HepG2 (cell line): ENCODE results near the gene RNF38. TPM values are rescaled to one million over a fixed set of nuclear protein-coding genes. Genes with fewer than 3 reads are reported as not detected.

Experiments used
- ATAC-seq: fragments of 200-7000 bp; cut with Tn5 transposase; 3 replicates; pipeline ENCODE4 v1.9.1; 2020; ENCODE audit warnings: mild to moderate bottlenecking, moderate library complexity
- BruUV-seq: library from RNA; stranded (reverse); fragments of 400-500 nt; replicated peaks from 2 replicates; lab custom pipeline; 2021; lab: Mats Ljungman, UMichigan
- CTCF ChIA-PET: fragments of 300-600 bp; formaldehyde crosslinking; extraction: SDS; loops from one replicate; lab custom pipeline; 2021; ENCODE audit warnings: low total read pairs, inconsistent platforms, low intra/inter-chr PET ratio; lab: Yijun Ruan, JAX
- POLR2A ChIA-PET: fragments of 350-600 bp; sonication (Branson Sonifier 250); formaldehyde crosslinking; loops from one replicate; lab custom pipeline; 2020; ENCODE audit warnings: antibody characterized with exemption, inconsistent platforms; lab: Yijun Ruan, JAX
- DNase-seq: peaks from one replicate; pipeline ENCODE4 v3.0.0-alpha.2; 2015; ENCODE audit warnings: low spot score
- FAIRE-seq: peaks from 3 replicates; lab custom pipeline; 2011; peaks lifted over from hg19 to GRCh38; lab: Jason Lieb, UNC
- H2AFZ ChIP-seq: one replicate; pipeline ENCODE4 v1.6.1; 2011; ENCODE audit warnings: low read length, inconsistent platforms
- H3K27ac ChIP-seq: fragments of 300-600 bp; 3 replicates; pipeline ENCODE4 v1.8.0; 2011; ENCODE audit warnings: mixed run types, mild to moderate bottlenecking, mixed read lengths, low read length, inconsistent platforms; ENCODE audit not compliant: insufficient read depth; ENCODE audit errors: extremely low read length
- H3K27me3 ChIP-seq, 2 experiments: fragments of 200-600 bp in 1 of 2; 2 replicates in 1 of 2; 3 replicates in 1 of 2; pipeline versions ENCODE4 v1.6.0 to v1.8.0; 2011; ENCODE audit warnings: low read length in 2 of 2, mild to moderate bottlenecking in 2 of 2, moderate library complexity in 2 of 2, inconsistent platforms in 1 of 2; ENCODE audit not compliant: insufficient read depth in 2 of 2, control insufficient read depth in 1 of 2
- H3K36me3 ChIP-seq, 2 experiments: fragments of 200-600 bp in 1 of 2; replicated peaks in 1 of 2; 2 replicates in 1 of 2; 3 replicates in 1 of 2; pipeline versions ENCODE4 v1.5.1 to v1.8.0; 2011; ENCODE audit warnings: low read length in 2 of 2, inconsistent platforms in 1 of 2; ENCODE audit not compliant: insufficient read depth in 2 of 2, control insufficient read depth in 1 of 2
- H3K4me1 ChIP-seq: 2 replicates; pipeline ENCODE4 v1.5.1; 2012; ENCODE audit warnings: low read length, inconsistent platforms; ENCODE audit not compliant: insufficient read depth
- H3K4me2 ChIP-seq: 2 replicates; pipeline ENCODE4 v1.6.0; 2011; ENCODE audit warnings: low read depth, low read length, inconsistent platforms
- H3K4me3 ChIP-seq, 3 experiments: fragments of 200-600 bp in 1 of 3; sonication (generic), shearing (Covaris generic) in 1 of 3; replicated peaks in 1 of 3; 2 replicates each; pipeline ENCODE4 v1.5.1; 2011 to 2016; ENCODE audit warnings: low read length in 3 of 3, inconsistent platforms in 2 of 3, low read depth in 2 of 3, mild to moderate bottlenecking in 2 of 3, control low read depth in 1 of 3, mixed read lengths in 1 of 3; ENCODE audit not compliant: insufficient read depth in 1 of 3
- H3K79me2 ChIP-seq: one replicate; pipeline ENCODE4 v1.6.1; 2011; ENCODE audit warnings: low read length, inconsistent platforms; ENCODE audit not compliant: insufficient read depth
- H3K9ac ChIP-seq: 2 replicates; pipeline ENCODE4 v1.6.0; 2011; ENCODE audit warnings: mild to moderate bottlenecking, low read depth, low read length, inconsistent platforms; ENCODE audit not compliant: insufficient read depth
- H3K9me3 ChIP-seq: 2 replicates; pipeline ENCODE4 v1.5.1; 2012; ENCODE audit warnings: mild to moderate bottlenecking, low read length
- H4K20me1 ChIP-seq: 2 replicates; pipeline ENCODE4 v1.6.0; 2011; ENCODE audit warnings: inconsistent platforms, mild to moderate bottlenecking, low read length, moderate library complexity; ENCODE audit not compliant: insufficient read depth
- ASH2L ChIP-seq: fragments of 300-600, 200-600 bp; sonication (generic); IDR thresholded peaks from 2 replicates; pipeline ENCODE4 v1.7.0; 2017; ENCODE audit warnings: low read depth, mild to moderate bottlenecking, moderate library complexity, mixed read lengths, low read length; ENCODE audit not compliant: insufficient read length
- POLR2A ChIP-seq, 2 experiments: IDR thresholded peaks; 2 replicates each; pipeline ENCODE4 v1.6.1; 2011; ENCODE audit warnings: low read depth in 2 of 2, low read length in 2 of 2, mild to moderate bottlenecking in 1 of 2, moderate library complexity in 1 of 2; ENCODE audit not compliant: insufficient read depth in 1 of 2
- RAD21 ChIP-seq: fragments of 450-650 bp; formaldehyde crosslinking; IDR thresholded peaks from 2 replicates; pipeline ENCODE4 v1.5.0; 2020; ENCODE audit warnings: mild to moderate bottlenecking
- SAP130 ChIP-seq: IDR thresholded peaks from 2 replicates; pipeline ENCODE4 v1.6.1; 2016; ENCODE audit warnings: low read depth
- SMC3 ChIP-seq: IDR thresholded peaks from 2 replicates; pipeline ENCODE4 v1.6.1; 2011; ENCODE audit warnings: low read length, improper control_type of control experiment
- STAG1 ChIP-seq: sonication (generic); formaldehyde crosslinking; IDR thresholded peaks from 2 replicates; pipeline ENCODE4 v1.4.0; 2020; ENCODE audit warnings: missing genetic modification reagents
- ZNF652 ChIP-seq: IDR thresholded peaks from 2 replicates; pipeline ENCODE4 v1.6.1; 2016; ENCODE audit warnings: low read depth, borderline replicate concordance
- WGBS: methylation state at CpG from one replicate; pipeline ENCODE4 v1.1.6; 2017; ENCODE audit warnings: low lambda C conversion rate; 5-methylcytosine and 5-hydroxymethylcytosine counted together
- in situ Hi-C: cut with HindIII; loops from 2 replicates; pipeline ENCODE4 v1.10.0; 2017; ENCODE audit warnings: low pct_unique_long_range_greater_than_20kb; ENCODE audit not compliant: extremely low pct_ligation_motif_present
- intact Hi-C: fragments of 100-400 bp; cut with micrococcal nuclease; formaldehyde crosslinking; loops from one replicate; pipeline ENCODE4 v1.10.0; 2022; ENCODE audit not compliant: unreplicated experiment
- polyA plus RNA-seq, 8 experiments: library from polyadenylated mRNA; depleted of rRNA in 3 of 8; stranded (reverse) in 7 of 8; unstranded in 1 of 8; fragments of >200 nt; fragmentation: Illumina TruSeq in 4 of 8; extraction: Trizol in 4 of 8; gene quantifications; 2 replicates each; pipeline versions ENCODE4 v1.2.1 to v1.2.3, GENCODE V29; 2011 to 2016; ENCODE audit warnings: low read depth in 4 of 8, missing spikeins in 1 of 8, mixed read lengths in 1 of 8; ENCODE audit not compliant: insufficient read depth in 1 of 8
- total RNA-seq, 5 experiments: library from RNA; depleted of rRNA; stranded (reverse); fragments of >200 nt; fragmentation: Illumina TruSeq; extraction: Trizol; gene quantifications; 2 replicates each; pipeline ENCODE4 v1.2.3, GENCODE V29; 2016; ENCODE audit warnings: low read depth in 1 of 5
- TF ChIP-seq, protein P1 (sequence below): sonication (generic); formaldehyde crosslinking; IDR thresholded peaks from 2 replicates; pipeline ENCODE4 v1.5.0; 2020; ENCODE audit warnings: mild to moderate bottlenecking, missing genetic modification reagents, moderate library complexity
- TF ChIP-seq, protein P2 (sequence below): sonication (generic); formaldehyde crosslinking; IDR thresholded peaks from 2 replicates; pipeline ENCODE4 v1.4.0; 2020; ENCODE audit warnings: missing genetic modification reagents, borderline replicate concordance
- TF ChIP-seq, protein P3 (sequence below): IDR thresholded peaks from 2 replicates; pipeline ENCODE4 v1.6.1; 2018; ENCODE audit warnings: missing genetic modification reagents

The RNF38 gene
- total and polyA plus RNA-seq, 2 of the 13 experiments (the other 11 are each of a cell fraction or from before 2014, with no cell fraction given) = 9.1 to 32.1 TPM

DNA sequence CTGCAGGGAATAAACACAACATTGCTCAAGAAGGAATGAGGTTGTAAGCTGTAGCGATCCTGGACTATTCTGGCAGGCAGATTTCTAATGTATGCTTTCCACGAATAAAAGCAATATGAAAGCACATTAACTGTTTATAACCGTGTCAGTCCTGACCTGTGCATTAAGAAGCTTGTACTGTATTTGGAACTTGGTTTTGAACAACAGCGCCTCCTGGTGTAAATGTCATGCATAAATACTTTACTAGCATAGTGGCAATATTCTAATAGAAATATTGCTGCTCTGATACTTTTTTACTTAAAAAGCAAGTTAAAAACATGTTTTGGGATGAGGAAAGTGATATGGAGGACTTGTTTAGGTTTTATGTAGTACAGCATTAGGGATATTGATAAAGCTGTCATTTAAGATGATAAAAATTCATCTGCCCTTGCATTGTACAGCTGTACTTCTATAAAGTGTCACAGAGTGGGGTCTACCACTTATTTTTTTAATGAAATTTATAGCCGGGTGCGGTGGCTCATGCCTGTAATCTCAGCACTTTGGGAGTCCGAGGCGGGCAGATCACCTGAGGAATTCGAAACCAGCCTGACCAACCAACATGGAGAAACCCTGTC, 71.2 kb downstream of the RNF38 start:
- H3K4me2 ChIP-seq = peak overlapping the region; percentile 36; the same call in 1 of the 2 replicates
- TF ChIP-seq, protein P1, sequence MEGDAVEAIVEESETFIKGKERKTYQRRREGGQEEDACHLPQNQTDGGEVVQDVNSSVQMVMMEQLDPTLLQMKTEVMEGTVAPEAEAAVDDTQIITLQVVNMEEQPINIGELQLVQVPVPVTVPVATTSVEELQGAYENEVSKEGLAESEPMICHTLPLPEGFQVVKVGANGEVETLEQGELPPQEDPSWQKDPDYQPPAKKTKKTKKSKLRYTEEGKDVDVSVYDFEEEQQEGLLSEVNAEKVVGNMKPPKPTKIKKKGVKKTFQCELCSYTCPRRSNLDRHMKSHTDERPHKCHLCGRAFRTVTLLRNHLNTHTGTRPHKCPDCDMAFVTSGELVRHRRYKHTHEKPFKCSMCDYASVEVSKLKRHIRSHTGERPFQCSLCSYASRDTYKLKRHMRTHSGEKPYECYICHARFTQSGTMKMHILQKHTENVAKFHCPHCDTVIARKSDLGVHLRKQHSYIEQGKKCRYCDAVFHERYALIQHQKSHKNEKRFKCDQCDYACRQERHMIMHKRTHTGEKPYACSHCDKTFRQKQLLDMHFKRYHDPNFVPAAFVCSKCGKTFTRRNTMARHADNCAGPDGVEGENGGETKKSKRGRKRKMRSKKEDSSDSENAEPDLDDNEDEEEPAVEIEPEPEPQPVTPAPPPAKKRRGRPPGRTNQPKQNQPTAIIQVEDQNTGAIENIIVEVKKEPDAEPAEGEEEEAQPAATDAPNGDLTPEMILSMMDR = peak; percentile 80
- TF ChIP-seq, protein P2, sequence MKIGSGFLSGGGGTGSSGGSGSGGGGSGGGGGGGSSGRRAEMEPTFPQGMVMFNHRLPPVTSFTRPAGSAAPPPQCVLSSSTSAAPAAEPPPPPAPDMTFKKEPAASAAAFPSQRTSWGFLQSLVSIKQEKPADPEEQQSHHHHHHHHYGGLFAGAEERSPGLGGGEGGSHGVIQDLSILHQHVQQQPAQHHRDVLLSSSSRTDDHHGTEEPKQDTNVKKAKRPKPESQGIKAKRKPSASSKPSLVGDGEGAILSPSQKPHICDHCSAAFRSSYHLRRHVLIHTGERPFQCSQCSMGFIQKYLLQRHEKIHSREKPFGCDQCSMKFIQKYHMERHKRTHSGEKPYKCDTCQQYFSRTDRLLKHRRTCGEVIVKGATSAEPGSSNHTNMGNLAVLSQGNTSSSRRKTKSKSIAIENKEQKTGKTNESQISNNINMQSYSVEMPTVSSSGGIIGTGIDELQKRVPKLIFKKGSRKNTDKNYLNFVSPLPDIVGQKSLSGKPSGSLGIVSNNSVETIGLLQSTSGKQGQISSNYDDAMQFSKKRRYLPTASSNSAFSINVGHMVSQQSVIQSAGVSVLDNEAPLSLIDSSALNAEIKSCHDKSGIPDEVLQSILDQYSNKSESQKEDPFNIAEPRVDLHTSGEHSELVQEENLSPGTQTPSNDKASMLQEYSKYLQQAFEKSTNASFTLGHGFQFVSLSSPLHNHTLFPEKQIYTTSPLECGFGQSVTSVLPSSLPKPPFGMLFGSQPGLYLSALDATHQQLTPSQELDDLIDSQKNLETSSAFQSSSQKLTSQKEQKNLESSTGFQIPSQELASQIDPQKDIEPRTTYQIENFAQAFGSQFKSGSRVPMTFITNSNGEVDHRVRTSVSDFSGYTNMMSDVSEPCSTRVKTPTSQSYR = no peak
- peak; percentile 88 for TF ChIP-seq STAG1 (CRISPR knock-in tag)
- no peak for TF ChIP-seq POLR2A (IDR thresholded peaks at IDR 0.05; ENCODE audit: insufficient read depth in 1 of 2, low read depth in 2 of 2, low read length in 2 of 2)
- TF ChIP-seq SAP130 (CRISPR knock-in tag) = 0 out of 2 replicates have a peak, but pooled peaks have one; percentile 12
- peak; percentile 63 for TF ChIP-seq RAD21 (CRISPR knock-in tag)
- TF ChIP-seq, protein P3, sequence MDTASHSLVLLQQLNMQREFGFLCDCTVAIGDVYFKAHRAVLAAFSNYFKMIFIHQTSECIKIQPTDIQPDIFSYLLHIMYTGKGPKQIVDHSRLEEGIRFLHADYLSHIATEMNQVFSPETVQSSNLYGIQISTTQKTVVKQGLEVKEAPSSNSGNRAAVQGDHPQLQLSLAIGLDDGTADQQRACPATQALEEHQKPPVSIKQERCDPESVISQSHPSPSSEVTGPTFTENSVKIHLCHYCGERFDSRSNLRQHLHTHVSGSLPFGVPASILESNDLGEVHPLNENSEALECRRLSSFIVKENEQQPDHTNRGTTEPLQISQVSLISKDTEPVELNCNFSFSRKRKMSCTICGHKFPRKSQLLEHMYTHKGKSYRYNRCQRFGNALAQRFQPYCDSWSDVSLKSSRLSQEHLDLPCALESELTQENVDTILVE (CRISPR knock-in tag) = 0 out of 2 replicates have a peak, but pooled peaks have one; percentile 30
- peak; percentile 89 for TF ChIP-seq SMC3
- TF ChIP-seq ZNF652 (CRISPR knock-in tag) = peak; percentile 74; the same call in 1 of the 2 replicates
- peak; percentile 25 for TF ChIP-seq ASH2L
- peak; percentile 70 for DNase-seq
- no peak overlapping the region for H3K9ac ChIP-seq
- H2AFZ ChIP-seq = no peak overlapping the region
- in situ Hi-C loops = loop anchor here (5.0 kb wide), 1 partner anchor 82 kb away; no protein-coding TSS in a partner anchor
- H3K9me3 ChIP-seq = no peaks in the 10 kb centered on the region
- no peaks in the 10 kb centered on the region for H3K36me3 ChIP-seq
- no peak overlapping the region for H3K27ac ChIP-seq
- peak; percentile 52 for ATAC-seq
- no peaks in the 10 kb centered on the region for H3K79me2 ChIP-seq
- CTCF ChIA-PET = interaction anchor here (0.6 to 3.2 kb wide), 4 partner anchors 9 to 226 kb away, joined by 3 to 49 read pairs (median 4); no protein-coding TSS in a partner anchor
- no TSS peak for BruUV-seq
- no peak overlapping the region for H3K4me3 ChIP-seq
- no peaks in the 10 kb centered on the region for H4K20me1 ChIP-seq
- H3K4me1 ChIP-seq = peaks cover 39% of the 10 kb centered on the region
- intact Hi-C loops = loop anchor here (1.0 kb wide), 1 partner anchor 81 kb away; no protein-coding TSS in a partner anchor
- POLR2A ChIA-PET = interaction anchor here (1.4 to 2.2 kb wide), 3 partner anchors 9 to 139 kb away, joined by 4 to 16 read pairs (median 6); partner anchors contain the start of genes CLTA and GNE
- FAIRE-seq = peak; percentile 70
- whole genome bisulfite sequencing = 14% methylated on average over 9 of the region's 9 CpGs
- no peaks in the 10 kb centered on the region for H3K27me3 ChIP-seq
